ENCODE data around the gene RBCK1. TPM values are rescaled to one million over a fixed set of nuclear protein-coding genes. Genes with fewer than 3 reads are reported as not detected.
"Not testable (repeated sequence)": the region's sequence is repeated elsewhere in the genome, so short reads cannot be mapped to it uniquely, and the experiment has no call there.

The RBCK1 gene
- total and polyA plus RNA-seq, 10 of the 15 experiments (the other 5 are each of a cell fraction or from before 2014, with no cell fraction given) = 14.1 to 99.7 (median 76.0) TPM

DNA sequence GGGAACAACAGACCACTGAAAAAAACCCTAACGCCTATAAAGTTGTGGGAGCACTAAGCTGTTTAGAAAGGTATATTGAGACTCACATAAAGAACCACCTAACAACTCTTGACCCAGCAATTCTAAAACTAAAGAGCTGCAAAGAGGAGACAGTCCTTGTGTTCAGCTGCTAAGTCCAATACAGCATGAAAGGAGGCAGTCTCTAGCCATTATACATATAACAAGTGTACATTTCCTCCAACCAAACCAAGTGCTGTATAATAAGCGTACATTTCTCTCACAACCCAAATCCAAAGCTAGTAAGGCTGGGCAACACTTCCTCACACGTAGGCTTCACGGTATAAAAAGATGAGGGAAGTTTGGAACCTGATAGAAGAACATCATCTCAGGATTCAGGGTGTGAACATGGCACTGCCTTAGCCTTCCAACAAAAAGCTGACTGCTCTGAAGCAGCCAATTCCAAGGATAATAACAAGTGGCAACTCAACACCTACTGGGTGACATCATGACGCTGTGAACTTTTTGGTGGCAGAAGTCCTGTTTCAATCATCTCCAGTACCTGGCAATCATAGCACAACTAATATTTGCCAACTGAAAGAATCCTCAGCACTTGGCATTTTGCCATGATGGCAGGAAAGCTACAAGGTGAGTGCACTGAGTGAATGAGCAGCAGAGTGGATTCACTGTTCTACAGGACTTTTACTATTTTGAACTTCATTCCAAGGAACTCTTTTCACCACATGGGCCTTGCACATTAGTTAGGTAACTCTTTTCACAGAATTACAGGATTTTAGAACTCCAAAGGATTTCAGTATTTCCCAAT is 37.6 kb downstream of the RBCK1 start:
- no TSS peak for BruUV-seq (replicated peaks)
- CTCF ChIA-PET = interaction anchor here (1.1 to 2.0 kb wide), 2 partner anchors 12 to 14 kb away, joined by 3 to 6 read pairs; no protein-coding TSS in a partner anchor
- RAD21 ChIA-PET (ENCODE audit: unreplicated experiment) = no interaction called here

DNA sequence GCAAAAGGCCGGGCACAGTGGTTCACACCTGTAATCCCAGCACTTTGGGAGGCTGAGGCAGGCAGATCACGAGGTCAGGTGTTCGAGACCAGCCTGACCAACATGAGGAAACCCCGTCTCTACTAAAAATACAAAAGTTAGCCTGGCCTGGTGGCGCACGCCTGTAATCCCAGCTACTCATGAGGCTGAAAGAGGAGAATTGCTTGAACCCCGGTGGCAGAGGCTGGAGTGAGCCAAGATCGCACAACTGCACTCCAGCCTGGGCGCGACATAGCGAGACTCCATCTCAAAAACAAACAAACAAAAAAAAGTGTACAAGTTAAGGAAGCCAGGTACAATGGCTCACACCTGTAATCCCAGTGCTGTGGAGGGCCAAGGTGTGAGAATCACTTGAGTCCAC is 43.9 kb downstream of the RBCK1 start:
- SMC1A ChIA-PET (ENCODE audit: uncharacterized antibody, unreplicated experiment); in situ Hi-C loops (cut with MboI); H3K9ac ChIP-seq (ENCODE audit: control insufficient read depth, insufficient read depth, low read length); H3K27ac ChIP-seq (ENCODE audit: control insufficient read depth, insufficient read depth); CTCF ChIA-PET; DNase-seq (ENCODE audit: low read depth, low spot score); H3K4me2 ChIP-seq (ENCODE audit: control insufficient read depth, insufficient read depth); H3K9me3 ChIP-seq (replicated peaks; ENCODE audit: control insufficient read depth, insufficient read depth, low read length); H3K27me3 ChIP-seq (replicated peaks in 1 of 2; ENCODE audit: control insufficient read depth in 2 of 2, insufficient read depth in 2 of 2, low read length in 1 of 2); H3K4me1 ChIP-seq (ENCODE audit: control insufficient read depth, insufficient read depth, low read length); H3K4me3 ChIP-seq; ATAC-seq; BruUV-seq (replicated peaks); RAD21 ChIA-PET (ENCODE audit: unreplicated experiment); intact Hi-C loops (cut with micrococcal nuclease; ENCODE audit: unreplicated experiment); FAIRE-seq; H2AFZ ChIP-seq (ENCODE audit: control insufficient read depth, low read depth, low read length); H4K20me1 ChIP-seq (ENCODE audit: control insufficient read depth, insufficient read depth); H3K36me3 ChIP-seq (ENCODE audit: control insufficient read depth in 2 of 2, insufficient read depth in 2 of 2, low read length in 1 of 2); POLR2A ChIA-PET: not testable (repeated sequence)
- peaks cover 16% of the 10 kb centered on the region for H3K79me2 ChIP-seq (ENCODE audit: control insufficient read depth, insufficient read depth, low read length)
- 92% methylated on average over 11 of the region's 11 CpGs for WGBS (ENCODE audit: insufficient coverage, insufficient replicate concordance, low lambda C conversion rate, missing lambda C conversion rate)

More for the DNA sequence above, 37.6 kb downstream of the RBCK1 start:
- in situ Hi-C loops (cut with MboI) = no loop called here
- no peak overlapping the region for H3K27ac ChIP-seq (ENCODE audit: control insufficient read depth, insufficient read depth)
- no peak overlapping the region for H3K9ac ChIP-seq (ENCODE audit: control insufficient read depth, insufficient read depth, low read length)
- H3K9me3 ChIP-seq (replicated peaks; ENCODE audit: control insufficient read depth, insufficient read depth, low read length) = no peaks in the 10 kb centered on the region
- ChIA-PET POLR2A (no interaction called here), SMC1A (ENCODE audit: uncharacterized antibody, unreplicated experiment) (no interaction called here)
- H3K27me3 ChIP-seq (replicated peaks in 1 of 2; ENCODE audit: control insufficient read depth in 2 of 2, insufficient read depth in 2 of 2, low read length in 1 of 2) = no peaks in the 10 kb centered on the region
- peaks cover 4% of the 10 kb centered on the region for H3K79me2 ChIP-seq (ENCODE audit: control insufficient read depth, insufficient read depth, low read length)
- no peak overlapping the region for H2AFZ ChIP-seq (ENCODE audit: control insufficient read depth, low read depth, low read length)
- no peak for TF ChIP-seq NRF1 (conservative IDR thresholded peaks at IDR 0.05; ENCODE audit: low read depth, low read length)
- ATAC-seq (no peak), DNase-seq (ENCODE audit: low read depth, low spot score) (no peak), FAIRE-seq (no peak)
- WGBS (ENCODE audit: insufficient coverage, insufficient replicate concordance, low lambda C conversion rate, missing lambda C conversion rate) = over 99% methylated on average over 5 of the region's 5 CpGs
- intact Hi-C loops (cut with micrococcal nuclease; ENCODE audit: unreplicated experiment) = no loop called here
- H4K20me1 ChIP-seq (ENCODE audit: control insufficient read depth, insufficient read depth) = no peaks in the 10 kb centered on the region; the same call in none of the 2 replicates
- no peak overlapping the region for H3K4me3 ChIP-seq
- peaks cover 5 to 28% of the 10 kb centered on the region in 2 experiments for H3K36me3 ChIP-seq (ENCODE audit: control insufficient read depth in 2 of 2, insufficient read depth in 2 of 2, low read length in 1 of 2)
- H3K4me2 ChIP-seq (ENCODE audit: control insufficient read depth, insufficient read depth) = no peak overlapping the region
- no peaks in the 10 kb centered on the region for H3K4me1 ChIP-seq (ENCODE audit: control insufficient read depth, insufficient read depth, low read length)

All from GM12878 (cell line).